Ascending aorta (tissue), 2 donors: ENCODE data around the gene PTPRF. TPM values are rescaled to one million over a fixed set of nuclear protein-coding genes. Genes with fewer than 3 reads are reported as not detected.
A peak's percentile ranks its signal among the peaks of the same experiment; 100 is the strongest.

ENCODE experiments used
- DNase-seq, 2 donors: peaks; one replicate each; pipeline ENCODE4 v3.0.0-alpha.2; 2019; ENCODE audit warnings: low spot score in 2 of 2
- H3K27ac ChIP-seq, 2 donors: fragments of 200-600 bp; sonication (generic); one replicate each; pipeline ENCODE4 v1.5.1; 2016 to 2017; ENCODE audit warnings: mild to moderate bottlenecking in 1 of 2
- H3K27me3 ChIP-seq: fragments of 200-600 bp; sonication (generic); one replicate; pipeline ENCODE4 v1.5.1; 2017
- H3K36me3 ChIP-seq, 2 donors: fragments of 200-600 bp; sonication (generic); one replicate each; pipeline ENCODE4 v1.5.1; 2016
- H3K4me1 ChIP-seq, 2 donors: fragments of 200-600 bp; sonication (generic); one replicate each; pipeline ENCODE4 v1.5.1; 2016 to 2017; ENCODE audit warnings: mild to moderate bottlenecking in 1 of 2
- H3K4me3 ChIP-seq, 2 donors: fragments of 200-600 bp; sonication (generic); one replicate each; pipeline ENCODE4 v1.5.1; 2016 to 2017; ENCODE audit warnings: mild to moderate bottlenecking in 1 of 2
- H3K9me3 ChIP-seq, 2 donors: fragments of 200-600 bp; sonication (generic); one replicate each; pipeline ENCODE4 v1.5.1; 2016
- intact Hi-C: fragments of 100-400 bp; cut with DNase I; formaldehyde crosslinking; loops from one replicate; pipeline ENCODE4 v1.15.1; 2023
- total RNA-seq: library from RNA; depleted of rRNA; stranded (reverse); fragments of >200 nt; gene quantifications from one replicate; pipeline ENCODE4 v1.1.0, GENCODE V29; 2016
- TF ChIP-seq, protein P1 (sequence below), 3 experiments: fragments of 200-600 bp in 2 of 3; fragments of 450-650 bp in 1 of 3; sonication (generic) in 2 of 3; IDR thresholded peaks; one replicate each; pipeline ENCODE4 v1.5.1; 2016 to 2019; ENCODE audit warnings: antibody characterized with exemption in 3 of 3, mild to moderate bottlenecking in 1 of 3, moderate library complexity in 1 of 3

Gene PTPRF
- total RNA-seq, 1 donor from 2014 or later = 43.6 TPM

DNA sequence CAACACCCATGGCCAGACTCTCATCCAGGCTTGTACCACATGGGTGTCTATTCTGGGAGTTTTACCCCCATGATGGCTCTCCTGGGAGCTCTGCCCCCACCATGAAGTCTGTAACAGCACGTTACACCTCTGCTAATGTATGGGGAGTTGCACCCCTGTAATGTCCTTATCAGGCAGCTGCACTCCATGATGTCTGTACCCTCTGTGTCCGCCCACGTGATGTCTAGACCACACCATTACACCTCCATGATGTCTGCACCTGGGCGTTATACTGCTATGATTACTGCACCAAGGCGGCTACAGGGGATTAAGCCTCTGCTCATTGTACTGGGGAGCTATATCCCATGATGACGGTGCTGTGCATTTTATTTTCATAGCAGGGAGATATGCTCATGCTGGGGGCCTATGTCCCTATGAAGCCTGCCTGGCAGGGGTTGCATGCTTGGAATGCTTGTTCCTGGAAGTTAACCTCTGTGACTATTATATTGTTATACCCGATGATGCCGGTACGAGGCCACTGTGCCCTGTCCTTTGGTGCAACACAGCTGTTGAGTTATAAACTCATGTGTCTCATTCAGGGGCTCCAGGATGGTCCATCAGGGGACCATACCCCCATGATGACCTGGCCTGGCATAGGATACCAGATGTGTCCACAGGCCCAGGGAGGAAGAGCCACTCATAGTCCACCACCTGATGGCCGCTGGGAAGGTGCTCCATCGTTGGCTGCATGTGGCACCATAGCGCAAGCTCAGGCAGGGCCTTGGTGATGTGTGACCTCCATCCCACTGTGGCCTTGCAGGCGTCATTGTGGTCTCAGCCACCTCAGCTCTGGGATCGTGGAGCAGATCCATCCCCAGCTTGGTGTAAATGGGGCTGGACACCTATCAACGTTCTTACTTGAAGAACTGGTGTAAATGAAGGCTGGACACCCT lies 12.1 kb downstream of the PTPRF start:
- intact Hi-C loops = loop anchor here (1.0 to 5.0 kb wide), 2 partner anchors 12 to 280 kb away; partner anchors contain the start of gene PTPRF

DNA sequence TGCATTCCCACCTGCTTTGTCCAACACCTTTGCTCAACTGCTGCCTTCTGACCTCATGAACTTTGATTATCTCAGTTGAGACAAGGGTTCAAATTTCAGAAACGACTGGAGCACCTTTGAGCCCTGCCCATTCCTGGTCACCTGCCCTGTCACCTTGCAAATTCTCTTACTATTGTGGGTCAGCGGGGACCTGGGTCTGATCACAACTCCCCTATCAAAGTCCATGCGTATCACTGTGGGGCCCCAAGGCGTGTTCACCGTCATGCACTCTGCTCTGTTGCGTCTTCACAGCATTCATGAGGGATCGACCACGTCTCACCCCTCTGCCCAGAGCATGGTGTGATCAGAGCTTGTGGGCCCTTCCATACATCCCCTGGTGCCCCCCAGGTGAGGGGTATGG lies 12.9 kb downstream of the PTPRF start:
- Histone ChIP-seq H3K36me3 (no peaks in the 10 kb centered on the region), H3K9me3 (no peaks in the 10 kb centered on the region), H3K27me3 (no peaks in the 10 kb centered on the region), H3K27ac (peak overlapping the region in 1 of 2 donors; percentile 21), H3K4me3 (no peak overlapping the region), H3K4me1 (peaks cover 17 to 39% of the 10 kb centered on the region in 2 donors)
- TF ChIP-seq, protein P1, sequence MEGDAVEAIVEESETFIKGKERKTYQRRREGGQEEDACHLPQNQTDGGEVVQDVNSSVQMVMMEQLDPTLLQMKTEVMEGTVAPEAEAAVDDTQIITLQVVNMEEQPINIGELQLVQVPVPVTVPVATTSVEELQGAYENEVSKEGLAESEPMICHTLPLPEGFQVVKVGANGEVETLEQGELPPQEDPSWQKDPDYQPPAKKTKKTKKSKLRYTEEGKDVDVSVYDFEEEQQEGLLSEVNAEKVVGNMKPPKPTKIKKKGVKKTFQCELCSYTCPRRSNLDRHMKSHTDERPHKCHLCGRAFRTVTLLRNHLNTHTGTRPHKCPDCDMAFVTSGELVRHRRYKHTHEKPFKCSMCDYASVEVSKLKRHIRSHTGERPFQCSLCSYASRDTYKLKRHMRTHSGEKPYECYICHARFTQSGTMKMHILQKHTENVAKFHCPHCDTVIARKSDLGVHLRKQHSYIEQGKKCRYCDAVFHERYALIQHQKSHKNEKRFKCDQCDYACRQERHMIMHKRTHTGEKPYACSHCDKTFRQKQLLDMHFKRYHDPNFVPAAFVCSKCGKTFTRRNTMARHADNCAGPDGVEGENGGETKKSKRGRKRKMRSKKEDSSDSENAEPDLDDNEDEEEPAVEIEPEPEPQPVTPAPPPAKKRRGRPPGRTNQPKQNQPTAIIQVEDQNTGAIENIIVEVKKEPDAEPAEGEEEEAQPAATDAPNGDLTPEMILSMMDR (IDR thresholded peaks at IDR 0.05) = no peak
- intact Hi-C loops = loop anchor here (5.0 kb wide), 1 partner anchor 279 kb away; no protein-coding TSS in a partner anchor
- DNase-seq = no peak

More for the DNA sequence above, 12.1 kb downstream of the PTPRF start:
- Histone ChIP-seq H3K27ac (peak overlapping the region; percentile 85 to 89), H3K27me3 (no peaks in the 10 kb centered on the region), H3K36me3 (no peaks in the 10 kb centered on the region), H3K4me1 (peaks cover 17 to 39% of the 10 kb centered on the region in 2 donors), H3K9me3 (no peaks in the 10 kb centered on the region), H3K4me3 (no peak overlapping the region)
- DNase-seq = no peak
- TF ChIP-seq, protein P1 (IDR thresholded peaks at IDR 0.05) = no peak

DNA sequence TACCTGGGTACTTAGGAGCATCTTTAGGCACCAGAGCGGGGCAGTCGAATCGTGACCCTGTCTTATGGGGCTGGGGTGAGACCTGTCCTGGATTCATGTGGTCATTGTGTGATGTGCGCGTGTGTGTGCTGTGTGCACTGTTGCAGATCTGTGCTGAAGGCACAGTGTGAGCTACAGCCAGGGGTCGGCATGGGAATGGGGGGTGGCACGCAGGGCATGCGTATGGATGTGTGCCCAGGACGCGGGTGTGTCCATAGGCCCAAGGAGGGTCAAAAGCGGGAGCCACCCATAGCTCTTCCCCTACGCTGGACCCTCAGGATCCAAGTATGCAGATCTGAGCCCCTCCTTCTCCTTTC lies 14.6 kb downstream of the PTPRF start:
- peaks cover 14 to 39% of the 10 kb centered on the region in 2 donors for H3K4me1 ChIP-seq
- no peak overlapping the region for H3K27ac ChIP-seq
- no peak for DNase-seq

DNA sequence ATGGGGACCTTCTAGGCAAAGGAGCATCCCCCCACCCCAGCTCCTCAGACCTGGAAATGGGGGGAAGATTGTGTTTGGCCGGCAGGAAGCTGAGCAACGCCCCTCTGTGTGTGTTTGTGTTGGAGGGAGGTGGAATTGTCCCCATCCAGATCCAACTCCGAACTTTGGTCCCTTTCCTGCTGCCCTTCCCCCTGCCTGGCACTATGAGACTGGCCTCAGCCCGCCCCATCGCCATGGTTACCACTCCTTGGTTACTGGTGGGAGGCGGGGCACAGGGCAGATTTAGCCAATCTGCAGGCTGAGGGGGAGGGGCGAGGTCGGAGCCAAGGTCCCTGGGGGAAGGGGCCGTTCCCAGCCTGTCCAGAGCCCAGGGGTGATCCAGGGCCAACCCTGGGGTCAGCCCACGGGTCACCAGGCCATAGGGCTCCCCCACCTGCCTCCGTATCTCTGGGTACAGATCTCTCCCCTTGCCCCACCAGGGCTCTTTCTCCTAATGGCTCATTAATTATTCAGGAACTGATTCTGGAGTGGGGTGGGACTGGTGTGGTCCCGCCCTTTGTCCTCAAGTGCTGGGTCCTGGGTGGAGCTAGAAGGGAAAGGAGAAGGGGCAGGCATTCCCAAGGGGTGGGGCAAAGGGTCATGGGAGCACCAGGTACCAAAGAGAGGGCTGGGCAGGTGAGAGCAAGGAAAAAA lies 15.2 kb downstream of the PTPRF start:
- H3K27me3 ChIP-seq = no peaks in the 10 kb centered on the region
- TF ChIP-seq, protein P1 (IDR thresholded peaks at IDR 0.05) = no peak
- H3K4me3 ChIP-seq = no peak overlapping the region
- H3K4me1 ChIP-seq = peaks cover 9 to 35% of the 10 kb centered on the region in 2 donors
- no peaks in the 10 kb centered on the region for H3K9me3 ChIP-seq
- DNase-seq = peak in 1 of 2 donors; percentile 84
- no peaks in the 10 kb centered on the region for H3K36me3 ChIP-seq
- no peak overlapping the region for H3K27ac ChIP-seq
- intact Hi-C loops = no loop called here

More for the DNA sequence above, 14.6 kb downstream of the PTPRF start:
- no peaks in the 10 kb centered on the region for H3K9me3 ChIP-seq
- no peaks in the 10 kb centered on the region for H3K27me3 ChIP-seq
- no peak overlapping the region for H3K4me3 ChIP-seq
- TF ChIP-seq, protein P1 (IDR thresholded peaks at IDR 0.05) = no peak
- no peaks in the 10 kb centered on the region for H3K36me3 ChIP-seq
- intact Hi-C loops = no loop called here

DNA sequence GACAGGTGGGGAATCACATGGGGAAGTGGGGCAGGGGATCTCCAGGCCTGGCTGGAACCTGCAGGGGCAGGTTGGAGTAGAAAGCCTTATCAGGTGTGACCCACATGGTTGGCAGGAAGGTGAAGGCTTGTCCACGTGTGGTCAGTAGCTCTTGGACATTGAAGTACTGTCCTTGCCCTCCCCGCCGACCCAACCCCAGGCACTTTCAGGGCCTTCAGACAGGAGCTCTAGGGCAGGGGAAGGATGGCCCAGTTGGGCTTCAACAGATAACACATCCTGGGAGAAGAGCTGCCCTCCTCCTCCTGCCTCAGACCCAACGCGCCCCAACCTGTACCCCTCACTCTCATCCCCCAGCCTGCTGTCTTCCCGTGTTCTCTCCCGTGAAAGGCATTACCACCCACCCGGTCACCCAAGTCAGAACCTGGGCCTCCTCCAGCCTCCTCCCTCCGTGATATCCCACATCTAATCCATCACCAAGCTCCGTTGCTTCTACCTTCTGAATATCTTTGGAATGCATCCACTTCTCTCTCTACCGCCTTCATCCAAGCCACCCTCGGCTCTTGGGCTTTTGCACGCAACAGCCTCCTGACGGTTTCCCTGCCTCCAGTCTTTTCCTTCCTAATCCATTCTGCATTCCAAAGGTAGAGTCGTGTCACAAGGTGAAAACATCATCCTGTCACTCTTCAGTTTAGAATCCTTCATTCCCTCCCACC lies 15.9 kb downstream of the PTPRF start:
- H3K9me3 ChIP-seq = no peaks in the 10 kb centered on the region
- DNase-seq = no peak
- no peak overlapping the region for H3K27ac ChIP-seq
- intact Hi-C loops = no loop called here
- no peaks in the 10 kb centered on the region for H3K27me3 ChIP-seq
- peaks cover 4 to 29% of the 10 kb centered on the region in 2 donors for H3K4me1 ChIP-seq
- H3K36me3 ChIP-seq = no peaks in the 10 kb centered on the region
- TF ChIP-seq, protein P1 (IDR thresholded peaks at IDR 0.05) = no peak
- H3K4me3 ChIP-seq = no peak overlapping the region
